ENCODE measurements around the gene APLP2. TPM values are rescaled to one million over a fixed set of nuclear protein-coding genes. Genes with fewer than 3 reads are reported as not detected.
A peak's percentile ranks its signal among the peaks of the same experiment; 100 is the strongest.

APLP2 gene
- total and polyA plus RNA-seq, 2 of the 13 experiments (the other 11 are each of a cell fraction or from before 2014, with no cell fraction given): 315 to 594 TPM

DNA sequence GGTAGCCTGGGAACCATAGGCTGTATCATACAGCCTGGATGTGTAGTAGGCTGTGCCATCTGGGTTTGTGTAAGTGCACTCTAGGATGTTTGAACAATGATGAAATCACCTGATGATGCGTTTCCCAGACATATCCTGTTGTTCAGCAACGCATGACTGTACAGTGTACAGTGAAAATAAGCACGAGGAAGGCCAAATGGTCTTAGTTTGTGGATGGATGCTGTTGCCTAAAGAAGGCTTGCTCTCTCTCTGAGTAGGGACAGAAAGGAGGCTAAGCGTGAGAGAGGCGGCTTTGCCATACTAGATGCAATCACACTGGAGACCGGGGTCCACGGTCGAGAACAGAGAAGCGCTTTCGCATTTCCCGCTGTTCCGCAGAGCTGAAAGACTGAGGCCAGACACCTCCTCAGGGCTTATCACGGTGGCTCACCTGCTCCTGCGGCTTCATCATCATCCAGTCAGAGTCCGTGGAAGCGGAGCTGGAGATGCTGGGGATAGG is 27.6 kb upstream of the APLP2 start (continued):
- TF ChIP-seq PHB2 (IDR thresholded peaks at IDR 0.05; ENCODE audit: partially characterized antibody): no peak
- no peak for TF ChIP-seq ZNF496 (CRISPR knock-in tag; IDR thresholded peaks at IDR 0.05; ENCODE audit: insufficient replicate concordance)
- no peak for TF ChIP-seq DMAP1 (CRISPR knock-in tag; IDR thresholded peaks at IDR 0.05)
- no peak for TF ChIP-seq TRAFD1 (CRISPR knock-in tag; IDR thresholded peaks at IDR 0.05; ENCODE audit: borderline replicate concordance)
- no peak for TF ChIP-seq ZNF883 (CRISPR knock-in tag; IDR thresholded peaks at IDR 0.05; ENCODE audit: not compliant biosample characterization)
- no peak for TF ChIP-seq CHD2 (IDR thresholded peaks at IDR 0.05; ENCODE audit: low read depth, low read length)
- TF ChIP-seq, protein P1, sequence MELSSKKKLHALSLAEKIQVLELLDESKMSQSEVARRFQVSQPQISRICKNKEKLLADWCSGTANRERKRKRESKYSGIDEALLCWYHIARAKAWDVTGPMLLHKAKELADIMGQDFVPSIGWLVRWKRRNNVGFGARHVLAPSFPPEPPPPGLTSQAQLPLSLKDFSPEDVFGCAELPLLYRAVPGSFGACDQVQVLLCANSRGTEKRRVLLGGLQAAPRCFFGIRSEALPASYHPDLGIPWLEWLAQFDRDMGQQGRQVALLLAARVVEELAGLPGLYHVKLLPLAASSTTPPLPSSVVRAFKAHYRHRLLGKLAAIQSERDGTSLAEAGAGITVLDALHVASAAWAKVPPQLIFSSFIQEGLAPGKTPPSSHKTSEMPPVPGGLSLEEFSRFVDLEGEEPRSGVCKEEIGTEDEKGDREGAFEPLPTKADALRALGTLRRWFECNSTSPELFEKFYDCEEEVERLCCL (CRISPR knock-in tag; IDR thresholded peaks at IDR 0.05; ENCODE audit: borderline replicate concordance): no peak
- no peak for TF ChIP-seq ZNF280D (CRISPR knock-in tag; IDR thresholded peaks at IDR 0.05)
- TF ChIP-seq NCOA2 (CRISPR knock-in tag; IDR thresholded peaks at IDR 0.05): 0 out of 2 replicates have a peak, but pooled peaks have one; percentile 37
- no peak for TF ChIP-seq RAD21 (CRISPR knock-in tag; IDR thresholded peaks at IDR 0.05)
- TF ChIP-seq ZNF891 (CRISPR knock-in tag; IDR thresholded peaks at IDR 0.05): no peak
- no peak for TF ChIP-seq POLR2A (IDR thresholded peaks at IDR 0.05; ENCODE audit: insufficient read depth in 1 of 2, low read depth in 2 of 2, low read length in 2 of 2)
- TF ChIP-seq SPEN (CRISPR knock-in tag; IDR thresholded peaks at IDR 0.05; ENCODE audit: low read depth): no peak
- TF ChIP-seq ZNF12 (CRISPR knock-in tag; IDR thresholded peaks at IDR 0.05): peak; percentile 80
- TF ChIP-seq, protein P2, sequence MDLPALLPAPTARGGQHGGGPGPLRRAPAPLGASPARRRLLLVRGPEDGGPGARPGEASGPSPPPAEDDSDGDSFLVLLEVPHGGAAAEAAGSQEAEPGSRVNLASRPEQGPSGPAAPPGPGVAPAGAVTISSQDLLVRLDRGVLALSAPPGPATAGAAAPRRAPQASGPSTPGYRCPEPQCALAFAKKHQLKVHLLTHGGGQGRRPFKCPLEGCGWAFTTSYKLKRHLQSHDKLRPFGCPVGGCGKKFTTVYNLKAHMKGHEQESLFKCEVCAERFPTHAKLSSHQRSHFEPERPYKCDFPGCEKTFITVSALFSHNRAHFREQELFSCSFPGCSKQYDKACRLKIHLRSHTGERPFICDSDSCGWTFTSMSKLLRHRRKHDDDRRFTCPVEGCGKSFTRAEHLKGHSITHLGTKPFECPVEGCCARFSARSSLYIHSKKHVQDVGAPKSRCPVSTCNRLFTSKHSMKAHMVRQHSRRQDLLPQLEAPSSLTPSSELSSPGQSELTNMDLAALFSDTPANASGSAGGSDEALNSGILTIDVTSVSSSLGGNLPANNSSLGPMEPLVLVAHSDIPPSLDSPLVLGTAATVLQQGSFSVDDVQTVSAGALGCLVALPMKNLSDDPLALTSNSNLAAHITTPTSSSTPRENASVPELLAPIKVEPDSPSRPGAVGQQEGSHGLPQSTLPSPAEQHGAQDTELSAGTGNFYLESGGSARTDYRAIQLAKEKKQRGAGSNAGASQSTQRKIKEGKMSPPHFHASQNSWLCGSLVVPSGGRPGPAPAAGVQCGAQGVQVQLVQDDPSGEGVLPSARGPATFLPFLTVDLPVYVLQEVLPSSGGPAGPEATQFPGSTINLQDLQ (CRISPR knock-in tag; IDR thresholded peaks at IDR 0.05): no peak
- no peak for TF ChIP-seq HOXA7 (CRISPR knock-in tag; IDR thresholded peaks at IDR 0.05)
- no peak for TF ChIP-seq GTF3A (CRISPR knock-in tag; conservative IDR thresholded peaks at IDR 0.05)
- TF ChIP-seq ZBTB33 (CRISPR knock-in tag; IDR thresholded peaks at IDR 0.05): peak; percentile 62
- peak; percentile 54; the same call in 1 of the 2 replicates for TF ChIP-seq HDAC2 (CRISPR knock-in tag; IDR thresholded peaks at IDR 0.05)
- no peak for TF ChIP-seq MED13 (CRISPR knock-in tag; IDR thresholded peaks at IDR 0.05)
- no peak for TF ChIP-seq ISX (CRISPR knock-in tag; conservative IDR thresholded peaks at IDR 0.05)

Data from HepG2 (cell line).